Epithelial cell of proximal tubule (primary cell): ENCODE data around the gene ACTL9. TPM values are rescaled to one million over a fixed set of nuclear protein-coding genes. Genes with fewer than 3 reads are reported as not detected.
"Not testable (repeated sequence)": the region's sequence is repeated elsewhere in the genome, so short reads cannot be mapped to it uniquely, and the experiment has no call there.

Experiments
- DNase-seq: peaks from one replicate; pipeline ENCODE4 v3.0.0-alpha.2; 2011; ENCODE audit warnings: low read depth
- H3K4me3 ChIP-seq: 2 replicates; pipeline ENCODE4 v1.5.1; 2011; ENCODE audit warnings: low read depth, mild to moderate bottlenecking, low read length
- CTCF ChIP-seq: conservative IDR thresholded peaks from 2 replicates; pipeline ENCODE4 v1.5.1; 2012; ENCODE audit warnings: low read depth, mild to moderate bottlenecking, low read length
- total RNA-seq: library from RNA; depleted of rRNA; stranded (reverse); fragments of >200 nt; gene quantifications from 2 replicates; pipeline ENCODE4 v1.2.3, GENCODE V29; 2015

ACTL9 gene
- total RNA-seq, 1 donor from 2014 or later, result not detected

GRCh38 chr19:8705742-8706141 is 7.1 kb upstream of the ACTL9 start:
- no peak overlapping the region for H3K4me3 ChIP-seq
- DNase-seq, result no peak
- TF ChIP-seq CTCF, result no peak

GRCh38 chr19:8705304-8705703 is 6.7 kb upstream of the ACTL9 start:
- not testable (repeated sequence) for DNase-seq, H3K4me3 ChIP-seq

GRCh38 chr19:8703223-8703622 is 4.6 kb upstream of the ACTL9 start:
- no peak overlapping the region for H3K4me3 ChIP-seq
- TF ChIP-seq CTCF, result no peak
- DNase-seq, result no peak

GRCh38 chr19:8702350-8702749 is 3.8 kb upstream of the ACTL9 start:
- H3K4me3 ChIP-seq, result no peak overlapping the region
- no peak for DNase-seq
- no peak for TF ChIP-seq CTCF

GRCh38 chr19:8700956-8701355 is 2.4 kb upstream of the ACTL9 start:
- no peak for DNase-seq
- H3K4me3 ChIP-seq, result no peak overlapping the region
- no peak for TF ChIP-seq CTCF

GRCh38 chr19:8699908-8700307 is 1.3 kb upstream of the ACTL9 start:
- H3K4me3 ChIP-seq, result no peak overlapping the region
- no peak for DNase-seq
- TF ChIP-seq CTCF, result no peak

- no peak for DNase-seq
- TF ChIP-seq CTCF, result no peak
- no peak overlapping the region for H3K4me3 ChIP-seq
These were observed 743 bp downstream of the ACTL9 start for GRCh38 chr19:8697671-8698432.
